Activated T-cell treated with anti-CD3 and anti-CD28 coated beads for 48 hours (primary cell): Measurements from ENCODE around the gene VPS72.
"Not testable (repeated sequence)": the region's sequence is repeated elsewhere in the genome, so short reads cannot be mapped to it uniquely, and the experiment has no call there.

Experiments used
- DNase-seq: peaks from one replicate; pipeline ENCODE4 v3.0.0-alpha.2; 2020; ENCODE audit warnings: low read depth

VPS72 gene, protein sequence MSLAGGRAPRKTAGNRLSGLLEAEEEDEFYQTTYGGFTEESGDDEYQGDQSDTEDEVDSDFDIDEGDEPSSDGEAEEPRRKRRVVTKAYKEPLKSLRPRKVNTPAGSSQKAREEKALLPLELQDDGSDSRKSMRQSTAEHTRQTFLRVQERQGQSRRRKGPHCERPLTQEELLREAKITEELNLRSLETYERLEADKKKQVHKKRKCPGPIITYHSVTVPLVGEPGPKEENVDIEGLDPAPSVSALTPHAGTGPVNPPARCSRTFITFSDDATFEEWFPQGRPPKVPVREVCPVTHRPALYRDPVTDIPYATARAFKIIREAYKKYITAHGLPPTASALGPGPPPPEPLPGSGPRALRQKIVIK

DNA sequence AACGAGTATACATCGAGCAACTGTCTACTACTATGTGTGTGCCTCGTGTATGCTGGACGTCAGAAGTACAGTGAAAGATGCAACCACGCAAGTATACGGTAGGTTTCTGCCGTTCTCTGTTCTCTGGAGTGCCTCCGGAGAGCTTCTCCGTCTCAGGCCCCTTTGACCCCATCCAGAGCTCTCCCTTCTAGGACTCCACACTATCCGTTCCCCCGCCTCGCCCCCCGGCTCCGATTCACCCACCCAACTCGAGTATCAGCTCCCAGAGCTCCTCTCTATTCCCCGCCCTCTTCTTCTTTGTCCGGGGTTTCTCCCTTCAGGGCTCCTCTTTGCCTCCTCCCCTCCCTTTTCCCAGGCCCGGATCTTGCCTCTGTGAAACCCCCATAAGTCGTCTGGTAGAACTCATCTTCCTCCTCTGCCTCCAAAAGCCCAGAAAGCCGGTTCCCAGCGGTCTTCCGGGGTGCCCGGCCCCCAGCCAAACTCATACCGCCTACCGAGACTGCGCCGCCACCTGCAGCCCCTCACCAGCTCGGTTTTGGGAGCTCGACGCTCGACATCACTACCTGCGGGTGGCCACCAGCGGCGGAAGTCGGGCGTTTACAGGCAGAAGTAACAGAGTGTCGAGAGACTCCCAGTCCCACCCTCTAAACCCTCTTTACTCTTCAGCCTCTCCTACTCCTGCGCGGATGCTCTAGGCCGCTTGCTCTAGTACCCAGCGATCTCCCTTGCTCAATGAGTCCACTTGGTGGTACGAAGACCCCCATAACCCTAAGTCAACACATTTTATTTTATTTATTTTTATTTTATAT, at the start of gene VPS72:
Gene VPS72, minus strand, starts transcription at position 561 of the 809 bp plus-strand sequence. Its CDS starts 76 bp downstream, at position 485.
- DNase-seq: peak; percentile 82

- DNase-seq: no peak
Measured at GRCh38 chr1:151238467-151238739, 48.4 kb upstream of the VPS72 start.

DNA sequence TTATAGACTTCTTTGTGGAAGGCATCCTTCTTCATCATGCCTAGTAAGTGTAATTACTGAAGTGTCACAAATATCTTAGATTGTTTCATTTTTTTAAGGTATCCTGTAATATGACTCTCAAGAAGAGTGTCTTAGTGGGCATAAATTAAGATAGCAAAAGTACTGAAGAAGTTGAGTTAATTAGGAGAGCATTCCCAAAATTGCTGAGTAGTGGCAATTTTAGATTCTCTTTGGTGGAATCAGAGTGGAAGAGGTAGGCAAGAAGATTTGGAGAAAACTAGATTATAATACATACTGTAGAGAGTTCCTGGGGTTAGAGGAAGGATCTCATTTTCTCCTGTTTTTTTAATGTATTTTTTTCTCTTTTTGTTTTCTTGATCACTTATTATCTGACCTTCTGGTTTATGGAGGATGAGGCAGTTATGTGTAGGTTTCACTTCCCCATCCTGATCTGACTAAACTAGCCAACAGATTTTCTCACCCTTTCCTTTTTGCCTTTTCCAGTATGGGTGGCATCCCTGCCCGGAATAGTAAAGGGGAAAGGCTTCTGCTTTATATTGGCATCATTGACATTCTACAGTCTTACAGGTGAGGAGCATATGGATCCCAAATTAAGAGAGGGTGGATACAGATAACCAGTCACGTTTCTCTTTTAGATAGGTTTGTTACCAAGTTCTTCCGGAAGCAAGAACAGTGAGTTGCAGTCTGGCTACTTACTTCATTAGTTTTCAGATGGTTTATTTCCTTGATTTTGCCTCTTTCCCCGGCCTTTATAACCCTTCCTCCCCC, 47.9 kb upstream of the VPS72 start:
- DNase-seq: no peak

GRCh38 chr1:151235235-151235634, 45.2 kb upstream of the VPS72 start:
- no peak for DNase-seq

DNA sequence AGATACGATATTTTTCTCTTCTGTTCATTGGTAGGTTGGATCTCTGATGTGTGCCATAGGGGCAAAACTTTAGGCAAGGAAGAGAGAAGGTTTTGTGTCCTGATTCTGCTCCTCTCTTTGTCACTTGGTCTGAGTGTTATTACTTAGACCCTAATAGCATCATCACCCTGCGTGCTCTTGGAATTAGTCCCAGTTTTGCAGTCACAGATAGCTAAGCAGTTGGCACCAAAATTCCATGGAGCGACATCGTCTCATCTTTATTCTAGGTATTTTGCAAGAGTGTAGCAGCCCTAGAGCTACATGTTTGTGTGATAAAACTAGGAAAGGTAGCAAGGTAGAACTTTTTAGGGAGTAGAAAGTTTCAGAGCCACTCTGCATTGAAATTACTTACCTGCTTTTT, 32.1 kb upstream of the VPS72 start:
- DNase-seq: no peak

- no peak for DNase-seq
Measured at GRCh38 chr1:151221616-151222015, 31.6 kb upstream of the VPS72 start.

- DNase-seq: no peak
Measured at GRCh38 chr1:151213560-151213959, 23.6 kb upstream of the VPS72 start.

DNA sequence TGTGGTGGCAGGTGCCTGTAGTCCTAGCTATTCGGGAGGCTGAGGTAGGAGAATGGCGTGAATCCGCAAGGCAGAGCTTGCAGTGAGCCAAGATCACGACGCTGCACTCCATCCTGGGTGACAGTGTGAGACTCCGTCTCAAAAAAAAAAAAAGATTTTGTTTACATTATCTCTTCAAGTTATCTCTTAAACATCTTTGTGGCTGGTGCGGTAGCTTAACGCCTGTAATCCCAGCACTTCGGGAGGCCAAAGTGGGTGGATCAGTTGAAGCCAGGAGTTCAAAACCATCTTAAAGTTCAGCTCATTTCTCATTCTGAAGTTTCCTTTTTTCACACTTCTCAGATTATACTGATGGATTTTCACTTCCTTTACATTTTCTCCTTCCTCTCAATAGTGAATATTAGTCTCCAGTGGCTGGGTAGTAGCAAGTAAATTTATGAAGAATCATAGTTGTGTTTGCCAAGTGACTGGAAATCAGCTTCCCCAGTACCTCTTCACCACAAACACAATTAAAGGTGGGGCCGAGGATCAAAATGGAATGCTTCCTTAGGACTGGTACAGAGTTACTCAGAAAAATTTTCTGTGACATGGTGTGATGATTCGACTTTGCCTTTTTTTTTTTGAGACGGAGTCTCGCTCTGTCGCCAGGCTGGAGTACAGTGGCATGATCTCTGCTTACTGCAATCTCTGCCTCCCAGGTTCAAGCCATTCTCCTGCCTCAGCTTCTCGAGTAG, 22.1 kb upstream of the VPS72 start:
- no peak for DNase-seq

GRCh38 chr1:151210830-151211229, 20.8 kb upstream of the VPS72 start:
- no peak for DNase-seq

DNA sequence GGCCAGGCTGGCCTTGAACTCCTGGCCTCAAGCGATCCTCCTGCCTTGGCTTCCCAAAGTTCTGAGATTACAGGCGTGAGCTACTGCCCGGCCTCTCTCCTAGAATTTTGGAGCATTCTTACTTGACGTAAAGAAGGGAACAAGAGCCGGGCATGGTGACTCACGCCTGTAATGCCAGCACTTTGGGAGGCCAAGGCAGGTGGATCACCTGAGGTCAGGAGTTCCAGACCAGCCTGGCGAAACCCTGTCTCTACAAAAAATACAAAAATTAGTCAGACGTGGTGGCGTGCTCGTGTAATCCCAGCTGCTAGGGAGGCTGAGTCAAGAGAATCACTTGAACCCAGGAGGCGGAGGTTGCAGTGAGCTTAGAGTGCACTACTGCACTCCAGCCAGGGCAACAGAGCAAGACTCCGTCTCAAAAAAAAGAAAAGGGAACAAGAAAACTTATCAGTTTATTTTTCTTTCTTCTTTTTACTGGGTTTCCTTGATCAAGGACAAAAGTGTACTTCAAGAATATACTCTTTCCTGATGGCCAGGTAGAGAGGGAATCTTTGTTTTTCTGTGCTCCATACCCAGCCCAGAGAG, 15.5 kb upstream of the VPS72 start:
- not testable (repeated sequence) for DNase-seq

DNA sequence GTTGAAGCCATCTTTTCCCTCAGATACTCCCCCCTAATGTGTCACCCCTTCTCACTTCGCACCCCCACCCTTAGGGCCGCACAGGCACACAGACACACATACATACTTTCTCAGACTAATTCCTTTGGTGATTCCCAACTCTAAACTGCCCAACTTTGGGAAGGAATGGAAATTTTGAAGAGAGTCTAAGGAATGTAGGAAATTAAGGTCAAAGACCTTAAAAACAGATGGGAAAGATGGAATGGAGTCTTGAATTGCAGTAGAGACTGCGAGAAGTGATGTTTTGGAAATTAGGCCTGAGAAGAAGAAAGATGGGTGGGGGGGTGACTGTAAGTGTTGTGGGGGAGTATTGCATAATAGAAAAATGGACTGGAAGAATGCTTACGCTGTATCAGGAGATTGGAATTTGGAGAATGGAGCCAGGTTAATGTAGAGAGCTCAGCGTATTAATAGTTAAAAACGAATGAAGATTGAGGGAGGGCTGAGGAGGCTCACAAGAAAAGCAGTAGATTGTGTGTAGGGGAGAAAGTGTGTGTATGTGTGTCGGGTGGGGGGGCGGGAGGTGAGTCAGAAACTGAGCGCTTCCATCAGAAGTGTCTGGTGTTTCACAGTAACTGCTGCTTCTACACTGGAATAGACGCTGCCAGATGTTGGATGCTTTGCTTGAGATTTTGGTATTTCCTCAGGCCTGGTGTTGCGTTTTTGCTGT, 10.0 kb upstream of the VPS72 start:
- no peak for DNase-seq

DNA sequence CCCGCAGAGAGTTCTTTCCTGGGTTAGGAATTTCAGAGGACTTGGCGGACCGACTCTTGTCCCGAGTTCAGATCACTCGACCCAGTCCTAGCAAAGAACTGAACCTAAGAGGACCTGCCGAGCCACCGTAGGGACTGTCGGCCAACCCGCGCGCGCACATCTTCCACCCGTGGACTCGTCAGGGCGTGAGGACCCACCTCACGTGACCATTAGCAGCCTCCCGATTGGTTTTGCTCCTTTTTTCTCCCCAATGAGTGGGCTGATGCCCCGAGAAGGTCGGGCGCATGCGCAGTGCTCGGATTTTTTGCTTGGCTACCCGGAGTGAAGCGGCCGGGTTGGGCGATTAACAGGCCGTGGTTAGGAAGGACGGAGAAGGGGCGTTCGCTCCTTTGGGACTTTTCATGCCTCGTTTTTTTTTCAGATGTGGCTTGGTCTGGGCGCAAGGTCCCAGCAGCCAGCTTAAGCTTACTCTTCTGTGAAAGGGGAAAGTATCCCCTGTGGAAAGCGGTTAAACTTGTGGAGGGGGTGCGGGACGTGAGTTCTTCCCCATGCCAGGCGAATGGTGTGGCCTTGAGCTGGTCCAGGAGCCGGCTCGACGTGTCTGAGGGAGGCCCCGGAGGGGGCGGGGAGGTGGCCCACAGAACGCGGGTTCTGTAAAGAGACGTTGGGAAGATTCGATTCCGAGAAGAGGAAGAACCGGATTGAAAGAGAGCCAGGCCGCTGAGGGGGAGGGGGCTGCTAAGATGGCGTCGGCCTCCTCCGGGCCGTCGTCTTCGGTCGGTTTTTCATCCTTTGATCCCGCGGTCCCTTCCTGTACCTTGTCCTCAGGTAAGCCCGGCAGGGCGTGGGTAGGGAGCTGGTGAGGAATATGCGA, 8.5 kb upstream of the VPS72 start, which contains the start of gene PIP5K1A:
Gene PIP5K1A, plus strand, starts transcription at position 299 of the 874 bp plus-strand sequence. Its CDS starts 445 bp downstream, at position 744.
- DNase-seq: peak; percentile 94

DNA sequence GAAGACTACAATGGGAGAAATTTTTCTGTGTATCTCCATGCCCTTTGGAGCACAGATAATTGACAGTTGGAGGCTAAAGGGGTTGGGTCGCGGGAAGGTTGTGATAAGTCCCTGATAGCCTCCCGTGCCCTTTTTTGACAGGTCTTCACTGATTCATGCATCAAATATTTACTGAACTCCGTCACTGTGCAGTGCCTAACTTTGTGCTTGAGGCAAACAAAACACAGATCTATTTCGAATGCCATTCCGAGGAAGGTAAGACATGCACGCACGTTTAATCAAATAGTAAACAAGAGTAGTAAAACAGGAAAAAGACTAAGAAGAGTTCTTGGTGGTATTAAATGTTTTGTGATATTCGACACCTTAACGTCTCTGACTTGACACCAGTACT, 7.9 kb upstream of the VPS72 start:
- DNase-seq: no peak

- DNase-seq: no peak
Measured at GRCh38 chr1:151196292-151196800, 6.3 kb upstream of the VPS72 start.

DNA sequence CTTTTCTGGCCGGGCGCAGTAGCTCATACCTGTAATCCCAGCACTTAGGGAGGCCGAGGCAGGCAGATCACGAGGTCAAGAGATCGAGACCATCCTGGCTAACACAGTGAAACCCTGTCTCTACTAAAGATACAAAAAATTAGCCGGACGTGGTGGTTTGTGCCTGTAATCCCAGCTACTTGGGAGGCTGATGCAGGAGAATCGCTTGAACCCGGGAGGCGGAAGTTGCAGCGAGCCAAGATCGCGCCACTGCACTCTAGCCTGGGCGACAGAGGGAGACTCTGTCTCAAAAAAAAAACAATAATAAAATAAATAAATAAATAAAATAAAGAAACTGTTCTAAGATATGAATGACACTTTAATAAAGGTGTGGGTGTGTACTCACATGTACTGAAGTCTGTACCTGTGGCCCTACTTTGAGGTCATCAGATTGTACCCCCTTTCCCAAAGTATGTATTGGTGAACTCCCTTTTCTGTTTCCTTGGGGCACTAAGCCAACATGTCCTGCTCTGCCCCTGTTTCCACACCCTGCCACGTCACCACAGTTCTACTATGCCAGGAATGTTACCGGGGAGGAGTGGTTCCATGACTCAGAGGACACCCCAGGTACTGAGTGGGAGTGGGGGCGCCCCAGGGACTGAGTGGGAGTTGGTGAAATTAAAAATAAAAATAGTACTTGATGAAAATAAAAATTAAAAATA, 5.0 kb upstream of the VPS72 start:
- not testable (repeated sequence) for DNase-seq

GRCh38 chr1:151193856-151194255, 3.9 kb upstream of the VPS72 start:
- DNase-seq: no peak

DNA sequence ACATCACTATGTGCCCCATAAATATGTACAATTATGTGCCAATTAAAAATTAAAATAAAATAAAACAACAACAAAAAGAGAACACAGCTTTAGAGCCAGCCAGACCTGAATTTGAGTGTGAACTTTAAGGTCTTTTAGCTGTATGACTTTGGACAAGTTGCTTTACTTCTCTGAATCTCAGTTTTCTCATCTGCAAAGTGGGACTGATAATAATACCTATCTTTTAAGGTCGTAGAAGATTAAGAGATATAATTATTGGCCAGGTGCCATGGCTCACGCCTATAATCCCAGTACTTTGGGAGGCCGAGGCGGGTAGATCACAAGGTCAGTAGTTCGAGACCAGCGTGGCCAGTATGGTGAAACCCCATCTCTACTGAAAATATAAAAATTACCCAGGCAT, 3.3 kb upstream of the VPS72 start:
- DNase-seq: no peak

DNA sequence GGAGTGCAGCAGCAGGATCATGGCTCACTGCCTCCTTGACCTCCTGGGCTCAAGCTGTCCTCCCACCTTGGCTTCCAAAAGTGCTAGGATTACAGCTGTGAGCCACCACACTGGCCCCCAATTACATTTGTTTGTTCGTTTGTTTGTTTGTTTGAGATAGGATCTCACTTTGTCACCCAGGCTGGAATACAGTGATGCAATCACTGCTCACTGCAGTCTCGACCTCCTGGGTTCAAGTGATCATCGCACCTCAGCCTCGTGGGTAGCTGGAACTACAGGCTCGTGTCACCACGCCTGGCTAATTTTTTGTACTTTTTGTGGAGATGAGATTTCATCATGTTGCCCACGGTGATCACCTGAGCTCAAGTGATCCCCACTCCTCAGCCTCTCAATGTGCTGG, 2.0 kb upstream of the VPS72 start:
- no peak for DNase-seq

- not testable (repeated sequence) for DNase-seq
Measured at GRCh38 chr1:151188667-151189066, 1.3 kb downstream of the VPS72 start.
